Measurements from ENCODE around the gene PRAC1.
A peak's percentile ranks its signal among the peaks of the same experiment; 100 is the strongest.
"Not testable (repeated sequence)": the region's sequence is repeated elsewhere in the genome, so short reads cannot be mapped to it uniquely, and the experiment has no call there.

PRAC1 gene

GRCh38 chr17:48725288-48726064 lies 3.2 kb upstream of the PRAC1 start:
- DNase-seq: no peak

DNA sequence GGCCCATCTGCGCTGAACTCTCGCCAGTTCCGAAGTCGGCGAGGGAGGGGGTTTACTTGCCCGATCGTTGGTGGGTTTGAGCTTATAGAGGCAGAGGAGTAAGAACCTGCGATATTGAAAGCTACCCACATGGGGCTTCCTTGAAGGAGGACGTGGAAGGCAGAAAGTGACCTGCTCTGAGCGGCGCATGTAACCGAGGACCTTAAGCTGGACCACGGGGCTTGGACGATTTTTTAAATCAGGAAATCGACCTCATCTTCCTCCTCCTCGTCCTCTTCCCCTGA lies 2.6 kb upstream of the PRAC1 start:
- no peak for DNase-seq

DNA sequence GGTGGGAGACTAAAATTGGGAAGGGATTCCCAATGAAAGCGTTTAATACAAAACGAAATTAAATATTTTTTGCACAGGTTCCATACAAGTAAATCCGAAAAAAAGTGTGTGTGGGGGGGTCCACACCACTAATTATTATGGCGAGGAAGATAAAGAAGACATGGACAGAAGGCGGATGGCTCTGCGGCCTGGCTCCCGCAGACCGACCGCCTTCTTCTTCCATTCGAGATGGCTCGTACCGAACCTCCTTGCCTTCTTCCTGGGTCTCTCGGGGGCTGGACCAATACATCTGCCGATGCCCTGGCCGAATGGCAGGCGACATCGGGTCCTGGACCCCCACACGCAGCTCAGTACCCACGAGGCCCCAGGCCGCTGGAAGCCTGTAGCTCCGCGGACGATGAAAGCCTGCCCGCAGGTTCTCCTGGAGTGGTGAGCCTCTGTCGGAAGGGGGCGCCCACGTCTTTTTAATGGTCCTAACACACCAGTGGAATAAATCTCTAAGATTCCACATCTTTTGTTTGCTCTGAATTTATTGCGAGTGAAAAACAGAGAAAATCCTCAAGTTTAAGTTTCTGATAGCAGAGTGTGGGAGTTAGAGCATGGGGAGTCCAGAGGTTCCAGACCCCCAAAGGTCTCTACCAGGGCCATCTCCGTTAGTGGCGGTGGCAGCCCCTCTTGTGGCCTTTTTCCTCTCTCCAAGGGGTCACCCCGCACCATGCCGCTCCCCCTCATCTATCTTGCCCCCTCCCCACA lies 2.1 kb upstream of the PRAC1 start:
- DNase-seq: peak; percentile 68 to 75

- DNase-seq: no peak
Measured at GRCh38 chr17:48723423-48724250, 1.3 kb upstream of the PRAC1 start.

DNA sequence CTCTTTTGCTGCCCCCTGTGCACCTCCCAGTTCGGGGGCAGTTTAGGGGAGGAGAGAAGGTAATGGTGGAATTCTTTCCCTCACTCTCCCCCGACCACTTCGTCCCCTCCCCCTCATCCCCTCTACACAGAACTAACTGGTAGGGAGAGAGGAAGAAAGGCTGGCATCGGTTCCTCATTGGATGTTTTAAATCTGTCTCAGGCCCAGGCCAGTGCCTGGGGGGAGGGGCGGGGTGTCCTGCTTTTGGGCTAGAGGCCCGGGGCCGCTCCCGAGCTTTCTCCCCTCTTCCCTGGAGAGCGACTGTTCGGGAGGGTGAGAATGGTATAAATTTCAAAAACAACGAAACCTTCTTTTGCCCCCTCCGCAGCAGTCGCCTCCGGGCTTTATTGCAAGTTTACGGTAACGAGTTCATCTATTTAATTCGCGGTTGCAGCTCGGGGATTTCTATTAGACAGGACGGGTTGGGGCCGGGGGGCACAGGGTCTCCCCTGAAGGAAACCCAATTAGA lies 651 bp upstream of the PRAC1 start, which contains the start of gene PRAC2:
Gene PRAC2, plus strand, starts transcription at position 271 of the 508 bp plus-strand sequence. CDS start 1,226 bp downstream, outside the sequence.
- no peak for DNase-seq

GRCh38 chr17:48721009-48721402 lies 1.3 kb downstream of the PRAC1 start:
- DNase-seq: no peak

DNA sequence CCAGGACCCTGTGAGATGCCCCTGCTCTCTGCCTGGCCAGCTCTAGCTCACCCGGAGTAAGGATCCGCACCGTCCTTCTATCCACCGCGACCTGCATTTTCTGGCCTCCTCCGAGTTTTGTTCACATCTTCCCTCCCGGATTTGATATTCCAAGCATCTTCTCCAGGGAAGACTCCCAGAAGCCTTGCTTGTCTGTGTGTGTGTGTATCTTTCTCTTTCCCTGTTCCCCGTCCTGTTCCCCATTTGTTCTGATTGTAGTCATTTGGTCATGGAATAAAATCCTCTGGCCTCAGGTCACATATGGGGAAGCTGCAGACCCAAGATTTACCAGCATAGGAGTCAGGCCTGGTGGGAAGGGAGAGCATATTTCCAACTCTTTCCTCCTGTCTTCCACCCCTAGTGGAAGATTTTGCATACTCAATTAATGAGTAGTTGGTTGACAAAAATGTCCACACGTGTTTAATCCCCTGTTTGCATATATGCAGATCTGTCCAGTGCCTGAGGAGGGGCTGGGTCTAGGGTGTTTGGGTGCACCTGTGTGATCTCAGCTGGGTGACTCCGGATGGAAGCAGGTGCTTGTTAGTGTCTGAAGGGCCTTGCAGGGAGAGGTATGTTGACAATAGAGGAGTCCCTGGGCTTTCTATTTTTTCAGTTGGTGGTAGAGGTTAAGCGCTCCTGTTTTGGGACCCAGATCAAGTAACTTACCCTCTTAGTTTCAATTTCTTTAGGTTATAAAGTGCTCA lies 1.9 kb downstream of the PRAC1 start:
- DNase-seq: no peak

DNA sequence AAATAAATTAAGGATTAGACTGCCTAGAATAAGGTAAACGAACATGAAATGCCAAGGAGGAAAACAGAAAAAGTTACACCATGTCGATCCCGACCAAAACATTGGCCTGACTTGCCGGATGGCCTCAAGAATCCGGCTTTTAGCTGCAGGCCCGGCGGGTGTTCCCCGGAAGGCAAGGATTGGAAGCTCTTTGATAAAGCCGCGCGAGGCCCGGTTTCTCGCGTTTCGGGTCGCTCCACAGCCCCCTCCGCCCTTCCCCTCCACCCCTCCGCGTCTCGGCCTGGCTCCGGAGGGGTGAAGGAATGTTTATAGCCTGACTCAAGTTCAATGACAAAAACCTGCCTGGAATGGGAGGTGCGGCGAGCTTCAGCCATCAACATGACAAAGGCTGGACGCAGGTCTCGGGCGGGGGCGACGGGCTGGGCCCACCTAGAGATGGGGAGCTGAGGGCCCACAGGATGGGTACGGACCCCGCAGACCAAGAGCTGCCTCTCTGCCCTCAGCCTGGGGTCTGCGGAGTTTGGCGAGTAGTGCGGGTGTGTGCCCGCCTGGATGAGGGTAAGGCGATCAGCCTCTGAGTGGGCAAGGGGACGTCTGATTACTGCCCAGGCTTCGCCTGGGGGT lies 2.6 kb downstream of the PRAC1 start:
- DNase-seq: no peak

- no peak for DNase-seq
Measured at GRCh38 chr17:48718761-48719641, 3.3 kb downstream of the PRAC1 start.

- no peak for DNase-seq
Measured at GRCh38 chr17:48718227-48718760, 4.0 kb downstream of the PRAC1 start.

GRCh38 chr17:48717367-48718226 lies 4.7 kb downstream of the PRAC1 start:
- DNase-seq: no peak

- DNase-seq: not testable (repeated sequence)
Measured at GRCh38 chr17:48716549-48716948, 5.8 kb downstream of the PRAC1 start.

GRCh38 chr17:48715496-48716399 lies 6.6 kb downstream of the PRAC1 start:
- DNase-seq: no peak

GRCh38 chr17:48711128-48711527 lies 11.2 kb downstream of the PRAC1 start:
- DNase-seq: no peak

DNA sequence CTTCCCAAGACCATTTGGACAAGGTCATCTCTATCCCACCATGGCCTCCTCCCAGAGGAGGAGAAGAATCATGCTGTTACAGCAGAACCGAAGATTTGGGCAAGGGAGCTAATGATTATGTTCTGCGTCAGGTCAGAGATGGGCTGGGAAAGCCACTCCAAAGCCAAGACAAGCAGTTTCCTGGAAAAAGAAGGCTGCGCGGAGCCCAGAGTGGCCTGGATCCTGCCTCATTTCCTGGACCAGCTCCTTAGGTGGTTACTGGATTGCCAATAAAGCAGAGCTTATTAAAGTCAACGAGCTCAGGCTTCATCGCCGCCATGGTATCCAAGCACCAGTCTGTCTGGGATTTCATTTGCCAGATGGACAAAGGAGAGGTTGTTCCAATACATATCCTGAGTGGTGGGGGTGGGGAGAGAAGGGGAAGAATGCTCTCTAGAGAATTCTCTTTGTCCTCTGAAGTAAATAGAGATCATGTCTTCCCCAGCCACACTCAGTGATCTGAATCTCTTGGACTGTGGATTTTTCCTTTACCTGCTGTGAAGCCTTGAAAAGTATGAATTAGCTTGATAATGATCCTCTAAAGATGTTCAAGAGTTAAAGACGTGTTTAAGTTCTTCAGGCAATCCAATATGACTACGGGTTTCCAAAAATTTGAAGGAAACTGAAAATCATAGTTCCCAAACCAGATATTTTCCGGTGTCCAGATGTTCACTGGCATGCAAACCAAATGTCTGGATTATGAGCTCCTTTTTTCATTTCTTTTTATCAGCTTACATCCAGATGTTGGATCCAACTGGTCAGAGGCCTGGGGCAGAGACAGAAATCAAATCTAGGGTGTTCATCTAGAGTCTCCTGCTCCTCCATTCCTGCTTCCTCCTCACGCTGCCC lies 17.7 kb downstream of the PRAC1 start:
- no peak for DNase-seq

DNA sequence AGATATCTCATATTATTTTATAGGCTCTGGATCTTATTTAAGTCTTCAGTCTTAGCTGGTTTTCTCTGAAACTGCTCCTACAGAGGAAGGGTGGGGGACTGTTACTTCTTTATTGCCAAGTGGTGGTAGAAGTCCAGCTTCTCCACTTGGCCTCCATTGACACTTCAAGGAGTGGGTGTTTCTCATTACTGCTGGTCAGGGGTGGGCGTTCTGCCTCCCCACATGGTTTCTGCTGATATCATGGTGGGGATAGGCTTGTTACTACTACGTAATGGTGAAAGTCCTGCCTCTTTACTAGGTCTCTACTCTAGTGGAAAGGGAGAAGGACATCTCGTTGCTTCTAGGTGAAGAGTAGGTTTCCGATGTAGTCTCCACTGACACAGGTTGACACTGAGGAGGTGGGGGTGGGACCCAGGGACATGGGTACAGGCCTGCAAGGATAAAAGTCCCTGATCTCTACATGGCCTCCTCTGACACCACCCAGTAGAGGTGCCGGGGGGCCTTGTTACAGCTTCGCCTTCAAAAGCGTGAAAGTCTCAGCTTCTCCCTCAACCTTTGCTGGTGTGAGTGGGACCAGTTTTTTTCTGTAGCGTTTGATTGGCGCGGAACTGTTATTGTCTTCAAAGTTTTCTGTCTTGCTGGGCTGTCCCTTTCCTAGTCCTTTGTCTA lies 20.3 kb downstream of the PRAC1 start:
- DNase-seq: no peak

GRCh38 chr17:48693178-48693577 lies 29.1 kb downstream of the PRAC1 start:
- no peak for DNase-seq

Measured in stimulated activated CD4-positive, alpha-beta T cell treated with anti-CD3 and anti-CD28 coated beads, Interleukin-4, amount 100 ng/mL, for 4 hours (primary cell).